GM15510 (cell line): ENCODE data around the gene CERS4.
A peak's percentile ranks its signal among the peaks of the same experiment; 100 is the strongest.

Experiments used
- POLR2A ChIP-seq: IDR thresholded peaks from 3 replicates; pipeline ENCODE4 v1.6.1; 2011; ENCODE audit warnings: borderline replicate concordance; ENCODE audit not compliant: insufficient read length; ENCODE audit errors: extremely low read depth

The CERS4 gene

GRCh38 chr19:8206147-8207087 is 2.8 kb upstream of the CERS4 start:
- TF ChIP-seq POLR2A, result no peak

GRCh38 chr19:8208119-8208921 is 850 bp upstream of the CERS4 start:
- no peak for TF ChIP-seq POLR2A

GRCh38 chr19:8209462-8210378 is 550 bp downstream of the CERS4 start:
- TF ChIP-seq POLR2A, result peak; percentile 68

DNA sequence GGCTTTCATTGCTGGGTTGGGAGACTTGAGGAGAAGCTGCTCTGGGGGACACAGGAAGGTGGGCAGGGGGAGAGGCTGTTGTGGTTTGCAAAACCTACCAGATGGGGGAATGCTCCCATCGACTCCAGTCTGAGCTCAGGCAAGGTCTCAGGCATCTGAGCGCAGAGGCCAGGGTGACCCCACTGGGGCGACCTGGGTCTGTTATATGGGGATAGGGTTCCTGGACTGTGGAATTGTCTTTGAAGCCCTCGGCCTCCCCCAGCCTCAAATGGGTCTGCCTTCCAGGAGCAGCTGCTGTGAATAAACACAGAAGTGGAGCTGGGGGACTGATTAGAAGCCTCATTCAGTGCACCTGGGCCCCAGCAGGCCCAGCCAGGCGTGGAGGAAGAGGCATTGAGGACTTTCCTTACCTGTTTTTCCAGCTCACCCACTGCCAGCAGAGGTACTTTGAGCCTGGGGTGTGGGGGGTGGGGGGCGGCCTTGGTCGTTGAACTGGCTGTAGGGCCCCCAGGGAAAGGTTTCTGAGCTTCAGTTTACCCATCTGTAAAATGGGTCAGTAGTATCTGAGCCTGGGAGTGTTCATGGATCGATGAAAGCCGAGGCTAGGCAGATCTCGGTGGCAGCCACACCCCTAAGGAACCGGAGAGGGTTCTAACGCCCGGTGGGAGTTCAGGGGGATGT is 1.4 kb downstream of the CERS4 start:
- TF ChIP-seq POLR2A, result peak; percentile 16

DNA sequence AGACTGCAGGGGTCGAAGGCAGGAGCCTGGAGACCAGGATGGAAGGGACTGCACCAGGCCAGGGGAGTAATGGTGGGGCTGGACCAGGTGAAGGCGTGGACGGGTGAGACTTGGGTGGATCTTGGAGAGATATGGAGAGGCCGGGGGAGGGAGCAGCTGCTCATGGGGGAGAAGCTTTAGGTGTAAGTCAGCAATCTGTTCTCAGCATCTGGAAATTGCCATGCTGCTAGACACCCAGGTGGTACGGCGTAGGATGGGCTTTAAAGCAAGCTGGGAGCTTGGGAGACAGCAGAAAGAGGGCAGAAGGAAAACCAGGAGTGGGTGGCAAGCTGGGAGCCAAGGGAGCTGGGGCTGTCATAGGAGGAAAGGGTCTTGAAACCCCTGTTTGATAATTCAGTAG is 3.0 kb downstream of the CERS4 start:
- no peak for TF ChIP-seq POLR2A

DNA sequence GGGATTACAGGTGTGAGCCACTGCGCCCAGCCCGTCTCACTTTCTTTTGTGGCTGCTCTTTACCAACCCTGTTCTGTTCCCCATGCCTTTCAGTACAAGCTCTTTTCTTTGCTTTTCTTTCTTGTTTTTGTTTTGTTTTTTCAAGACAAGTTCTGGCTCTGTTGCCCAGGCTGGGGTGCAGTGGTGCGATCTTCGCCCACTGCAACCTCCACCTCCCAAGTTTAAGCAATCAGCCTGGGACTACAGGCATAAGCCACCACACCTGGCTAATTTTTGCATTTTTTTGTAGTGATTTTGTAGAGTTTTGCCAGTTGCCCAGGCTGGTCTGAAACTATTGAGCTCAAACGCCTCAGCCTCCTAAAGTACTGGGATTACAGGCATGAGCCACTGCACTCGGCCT is 3.7 kb downstream of the CERS4 start:
- TF ChIP-seq POLR2A, result no peak

DNA sequence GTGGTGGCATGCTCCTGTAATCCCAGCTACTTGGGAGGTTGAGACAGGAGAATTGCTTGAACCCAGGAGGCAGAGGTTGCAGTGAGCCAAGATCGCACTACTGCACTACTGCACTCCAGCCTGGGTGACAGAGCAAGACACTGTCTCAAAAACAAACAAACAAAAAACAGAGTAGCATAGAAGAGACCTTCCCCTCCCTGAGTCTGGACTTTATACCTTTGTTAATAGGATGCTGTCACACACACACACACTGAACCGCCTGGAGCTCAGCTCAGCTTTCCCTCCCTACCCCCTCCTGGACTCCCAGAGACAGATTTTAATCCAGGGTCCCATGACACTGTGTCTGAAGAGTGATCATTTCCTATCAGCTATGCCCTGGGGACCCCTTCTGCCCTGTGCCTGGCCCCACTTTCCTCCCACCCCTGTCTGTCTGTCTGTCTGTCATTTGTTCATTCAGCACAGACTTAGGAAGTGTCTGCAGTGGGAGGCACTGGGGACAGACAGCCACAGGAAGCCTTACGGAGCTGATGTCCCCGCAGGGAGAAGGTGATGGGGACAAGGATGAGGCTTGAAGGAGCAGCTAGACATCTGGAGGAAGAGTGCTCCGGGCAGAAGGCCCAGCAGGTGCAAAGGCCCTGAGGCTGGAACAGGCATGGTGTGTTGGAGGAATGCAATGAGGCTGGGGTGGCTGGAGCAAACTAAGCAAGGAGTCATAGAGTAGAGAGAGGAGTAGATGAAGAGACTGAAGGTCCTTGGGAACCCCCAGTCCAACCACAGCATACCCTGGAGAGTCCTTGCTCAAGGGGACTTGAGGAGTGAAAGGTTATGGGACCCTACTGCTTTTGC is 4.9 kb downstream of the CERS4 start:
- TF ChIP-seq POLR2A, result no peak

DNA sequence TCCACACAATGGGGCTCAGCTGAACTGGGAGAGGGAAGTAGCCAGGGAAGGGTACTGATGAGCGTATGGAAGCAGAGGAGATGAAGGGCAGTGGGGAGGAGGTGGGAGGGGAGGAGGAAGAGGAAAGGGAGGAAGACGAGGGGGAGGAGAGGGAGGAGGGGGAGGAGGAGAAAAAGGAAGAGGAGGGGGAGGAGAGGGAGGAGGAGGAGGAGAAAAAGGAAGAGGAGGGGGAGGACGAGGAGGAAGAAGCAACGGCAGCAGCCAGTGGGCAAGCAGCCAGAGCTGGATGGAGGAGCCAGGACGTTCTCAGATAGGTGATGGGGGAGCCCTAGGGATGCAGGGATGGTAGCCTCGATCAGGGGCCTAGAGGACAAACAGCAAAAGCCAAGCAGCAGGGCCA is 5.6 kb downstream of the CERS4 start:
- TF ChIP-seq POLR2A, result no peak

- TF ChIP-seq POLR2A, result no peak
These were observed 6.6 kb downstream of the CERS4 start for GRCh38 chr19:8215783-8216182.

GRCh38 chr19:8216357-8216756 is 7.2 kb downstream of the CERS4 start:
- TF ChIP-seq POLR2A, result no peak

GRCh38 chr19:8220481-8220880 is 11.3 kb downstream of the CERS4 start:
- TF ChIP-seq POLR2A, result no peak

DNA sequence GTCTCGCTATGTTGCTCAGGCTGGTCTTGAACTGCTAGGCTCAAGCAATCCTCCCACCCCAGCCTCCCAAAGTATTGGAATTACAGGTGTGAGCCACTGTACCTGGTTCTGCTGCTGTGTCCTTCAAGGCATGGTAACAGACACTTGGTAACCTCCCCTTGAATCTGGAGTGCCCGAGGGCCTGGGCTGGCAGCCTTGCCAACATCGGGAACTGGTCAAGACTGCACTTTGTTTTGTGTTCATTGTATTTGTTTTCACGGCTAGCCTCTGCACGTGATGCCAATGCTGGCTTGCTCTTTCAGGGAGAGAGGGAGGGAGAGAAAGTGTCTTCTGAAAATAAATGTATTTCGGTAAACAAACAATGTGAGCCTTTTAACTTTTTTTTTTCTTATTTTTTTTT is 12.0 kb downstream of the CERS4 start:
- TF ChIP-seq POLR2A, result no peak
